GM08714 (cell line): ENCODE measurements around the gene FLAD1.

Experiments
- H3K4me3 ChIP-seq: fragments of 200-500 bp; sonication (Bioruptor generic); 2 replicates; pipeline ENCODE4 v1.5.1; 2014; ENCODE audit warnings: mild to moderate bottlenecking, low read length, inconsistent platforms
- ZNF274 ChIP-seq: IDR thresholded peaks from 2 replicates; pipeline ENCODE4 v1.6.1; 2012; ENCODE audit warnings: mild to moderate bottlenecking, low read depth, low read length

Gene FLAD1

DNA sequence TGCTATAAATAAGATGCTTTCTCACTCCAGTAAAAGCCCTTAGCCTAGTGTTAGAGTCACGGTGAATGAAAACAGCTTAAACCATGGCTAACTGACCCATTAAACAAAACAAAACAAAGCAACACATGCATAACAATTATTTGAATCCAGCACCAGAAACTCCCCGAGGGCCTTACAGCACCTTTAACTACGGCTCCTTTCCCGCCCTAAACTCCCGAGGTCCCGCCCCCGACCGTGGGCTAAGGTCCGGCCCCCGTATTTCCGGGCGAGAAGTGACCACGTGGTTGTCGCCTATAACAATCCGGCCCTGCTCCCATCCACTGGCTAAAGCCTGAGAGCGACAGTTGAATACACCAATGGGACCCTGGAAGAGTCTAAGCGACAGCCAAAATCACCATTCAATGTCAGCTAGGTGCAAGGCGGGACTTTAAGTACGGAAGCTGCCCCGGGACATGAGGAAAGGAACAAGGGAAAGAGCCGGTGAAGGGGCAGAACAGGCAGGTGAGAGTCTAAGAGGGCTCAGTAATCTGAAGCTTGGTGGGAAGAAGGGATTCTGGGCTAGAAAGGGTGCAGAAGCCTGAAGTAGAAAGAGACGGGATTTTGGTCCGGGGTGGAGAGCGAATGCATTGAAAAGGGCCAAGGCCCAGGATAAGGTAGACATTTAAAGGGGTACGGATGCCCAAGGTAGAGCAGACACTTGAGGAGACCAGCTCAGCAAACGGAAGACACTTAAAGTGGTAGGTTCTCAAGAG lies at the start of gene FLAD1:
FLAD1 (plus strand) TSS at position 448 of the 752 bp plus-strand sequence. CDS start 351 bp downstream, outside the sequence.
- no peak for TF ChIP-seq ZNF274
- peak within 1 kb of the TSS; percentile 91 for H3K4me3 ChIP-seq

DNA sequence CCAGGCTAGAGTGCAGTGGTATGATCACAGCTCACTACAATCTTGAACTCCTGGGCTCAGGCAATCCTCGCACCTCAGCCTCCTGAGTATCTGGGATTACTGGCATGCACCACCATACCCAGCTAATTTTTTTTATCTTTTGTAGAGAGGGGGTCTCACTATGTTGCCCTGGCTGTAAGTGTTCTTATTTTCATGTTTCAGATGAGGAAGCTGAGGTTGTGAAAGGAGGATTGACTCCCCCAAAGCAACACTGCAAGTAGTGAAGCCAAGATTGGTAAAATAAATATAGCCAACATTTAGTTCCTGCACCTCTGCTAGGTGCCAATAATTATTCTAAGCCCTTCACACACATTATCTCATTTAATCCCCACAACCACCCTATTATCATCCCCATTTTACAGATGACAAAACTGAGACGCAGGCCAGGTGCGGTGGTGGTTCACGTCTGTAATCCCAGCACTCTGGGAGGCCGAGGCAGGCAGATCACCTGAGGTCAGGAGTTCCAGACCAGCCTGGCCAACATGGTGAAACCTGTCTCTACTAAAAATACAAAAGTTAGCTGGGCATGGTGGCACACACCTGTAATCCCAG lies 48.7 kb upstream of the FLAD1 start:
- H3K4me3 ChIP-seq: no peak overlapping the region
- TF ChIP-seq ZNF274: no peak

DNA sequence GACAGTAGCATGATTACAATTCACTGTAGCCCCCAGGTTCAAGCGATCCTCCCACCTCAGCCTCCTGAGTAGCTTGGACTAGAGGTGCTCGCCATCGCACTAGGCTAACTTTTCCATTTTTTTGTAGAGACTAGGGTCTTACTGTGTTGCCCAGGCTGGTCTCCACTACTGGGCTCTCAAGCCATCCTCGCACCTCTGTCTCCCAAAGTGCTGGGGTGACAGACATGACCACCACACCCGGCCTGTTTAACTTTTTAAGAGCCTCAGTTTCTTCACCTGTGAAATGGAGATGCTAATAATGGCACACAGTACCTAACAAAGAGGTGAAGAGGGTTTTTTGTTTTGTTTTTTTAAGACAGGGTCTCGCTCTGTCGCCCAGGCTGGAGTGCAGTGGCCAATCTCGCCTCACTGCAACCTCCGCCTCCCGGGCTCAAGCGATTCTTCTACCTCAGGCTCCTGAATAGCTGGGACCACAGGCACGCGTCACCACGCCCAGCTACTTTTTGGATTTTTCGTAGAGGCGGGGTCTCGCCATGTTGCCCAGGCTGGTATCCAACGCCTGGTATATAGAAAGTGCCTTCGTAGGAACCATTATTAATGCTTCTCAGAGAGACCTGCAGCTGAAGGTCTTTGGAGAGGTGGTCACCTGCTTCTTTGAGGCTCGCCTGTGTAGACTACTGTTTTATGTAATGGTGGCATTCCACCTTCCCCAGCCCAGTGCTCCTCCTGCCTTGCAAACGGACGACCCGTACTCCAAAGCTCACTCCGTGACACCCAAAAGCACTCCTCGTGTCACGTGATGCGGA lies 47.2 kb upstream of the FLAD1 start:
- TF ChIP-seq ZNF274: no peak
- peak overlapping the region; percentile 73 for H3K4me3 ChIP-seq

DNA sequence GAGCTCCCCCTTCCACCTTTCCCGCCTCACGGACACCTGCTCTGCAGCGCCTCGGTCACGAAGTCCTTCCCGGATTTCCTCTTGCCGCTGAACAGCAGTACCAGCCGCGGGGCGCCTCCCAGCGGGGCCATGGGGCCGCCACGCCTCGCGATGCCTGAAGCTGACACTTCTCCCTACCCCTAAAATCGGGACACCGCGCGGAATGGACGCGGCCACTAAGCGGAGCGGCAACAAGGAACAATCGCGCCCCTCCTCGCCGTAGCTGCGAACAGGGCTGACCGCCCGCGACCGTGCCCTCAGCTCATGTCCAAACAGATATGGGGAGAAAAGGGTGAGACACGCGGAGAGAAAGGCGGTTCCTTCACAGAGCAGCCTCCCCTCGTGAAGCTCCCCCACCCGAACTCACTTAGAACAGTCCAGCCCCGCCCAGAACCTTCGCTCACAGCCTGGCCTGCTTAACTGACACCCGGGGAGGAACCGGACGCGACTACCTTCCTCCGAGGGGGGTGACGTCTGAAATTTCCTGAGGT lies 46.5 kb upstream of the FLAD1 start, which contains the start of gene PMVK:
PMVK (minus strand) TSS at position 165 of the 530 bp plus-strand sequence; CDS start at position 131, 34 bp downstream.
- peak within 1 kb of the TSS; percentile 73 for H3K4me3 ChIP-seq
- TF ChIP-seq ZNF274: no peak

DNA sequence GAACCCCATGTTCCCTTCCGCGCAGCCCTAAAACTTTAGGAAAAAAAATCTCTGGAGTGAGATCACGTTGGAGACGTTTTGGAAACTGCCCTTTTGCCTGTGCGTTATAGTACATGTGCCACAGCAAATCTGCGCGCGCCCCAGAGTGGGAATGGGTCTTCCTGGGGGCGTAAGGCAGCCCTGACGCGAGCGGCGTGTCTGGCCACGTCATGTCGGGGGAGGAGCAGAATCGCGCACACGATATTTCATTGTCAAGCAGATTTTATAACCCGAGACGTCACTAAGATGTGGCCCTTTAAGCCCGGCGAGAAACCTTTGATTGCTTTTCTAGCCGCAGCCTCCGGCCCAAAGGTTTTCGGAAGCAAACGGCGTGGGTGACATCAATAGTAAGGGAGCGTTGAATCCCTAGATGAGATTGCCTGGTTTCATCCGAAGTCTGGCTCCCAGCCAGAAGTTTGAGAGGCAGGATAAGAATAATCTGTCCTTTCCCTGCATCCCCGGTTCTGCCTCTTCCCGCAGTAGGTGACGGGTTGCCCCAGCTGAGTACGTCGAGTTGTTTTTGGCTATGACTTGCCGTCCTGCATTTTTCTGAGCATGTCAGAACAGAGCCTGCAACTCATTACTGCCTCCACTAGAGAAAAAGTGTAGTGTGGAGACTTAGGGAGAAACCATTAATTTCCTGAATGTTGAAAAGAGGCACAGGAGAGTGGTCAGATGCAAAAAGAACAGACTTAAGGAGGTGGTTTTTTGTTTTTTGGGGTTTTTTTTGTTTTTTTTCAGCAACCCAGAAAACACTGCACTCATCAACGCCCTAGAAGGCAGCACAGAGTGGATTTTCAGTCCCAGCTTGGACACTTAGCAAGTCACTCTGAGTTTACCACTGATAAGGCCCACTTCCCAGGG lies 45.8 kb upstream of the FLAD1 start:
- no peak for TF ChIP-seq ZNF274
- H3K4me3 ChIP-seq: peak overlapping the region; percentile 73; the same call in 1 of the 2 replicates

DNA sequence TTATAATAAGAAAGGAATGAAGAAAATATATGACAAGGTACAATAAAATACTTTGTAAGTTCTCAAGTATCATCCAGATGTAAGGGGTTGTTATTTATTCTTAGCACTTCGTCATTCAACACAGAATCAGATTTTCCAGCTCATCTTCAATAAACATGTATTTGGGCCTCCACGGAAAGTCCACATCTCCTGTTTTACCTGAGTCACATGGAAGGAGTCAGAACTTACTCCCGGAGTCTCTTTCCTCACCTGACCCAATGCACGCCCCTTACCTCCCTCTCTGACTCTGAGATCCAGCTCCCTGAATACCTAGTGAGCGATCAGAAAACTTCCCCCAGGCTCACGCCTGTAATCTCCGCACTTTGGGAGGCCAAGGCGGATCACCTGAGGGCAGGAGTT lies 45.2 kb upstream of the FLAD1 start:
- no peak for TF ChIP-seq ZNF274
- H3K4me3 ChIP-seq: peak overlapping the region; percentile 73; the same call in 1 of the 2 replicates

DNA sequence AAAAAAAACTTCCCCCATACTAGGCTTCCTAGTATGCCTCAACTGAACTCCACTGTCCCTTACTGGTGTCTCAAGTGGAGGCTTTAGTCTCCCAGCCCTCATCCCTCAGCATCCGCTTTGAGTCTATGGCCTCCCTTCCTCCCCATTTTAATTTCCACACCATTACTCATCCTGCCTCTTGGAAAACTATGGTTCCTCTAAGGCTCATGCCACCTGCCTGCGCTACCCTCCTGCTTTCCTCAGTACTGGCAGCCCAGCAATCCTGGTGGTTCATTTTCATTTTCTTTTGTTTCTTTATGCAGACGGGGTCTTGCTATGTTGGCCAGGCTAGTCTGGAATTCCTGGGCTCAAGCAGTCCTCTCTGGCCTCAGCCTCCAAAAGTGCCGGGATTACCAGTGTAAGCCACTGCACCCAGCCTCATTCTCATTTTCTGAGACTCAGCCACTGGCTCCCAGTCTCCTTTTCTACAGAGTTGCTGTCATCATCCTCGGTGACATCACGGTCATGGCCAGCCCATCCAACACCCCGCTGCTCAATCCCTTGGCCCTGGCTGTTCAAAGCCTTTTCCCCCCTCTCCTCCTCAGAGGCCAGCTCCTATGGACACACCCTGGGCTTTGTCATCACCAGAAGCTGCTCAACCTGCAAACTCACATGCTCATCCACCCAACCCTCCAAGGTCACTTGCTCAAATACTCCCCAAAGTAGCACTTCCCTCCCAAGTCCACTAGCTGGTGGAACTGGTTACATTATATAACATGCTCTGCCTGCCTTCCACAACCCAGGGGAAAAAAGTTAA lies 44.3 kb upstream of the FLAD1 start:
- TF ChIP-seq ZNF274: no peak
- no peak overlapping the region for H3K4me3 ChIP-seq

DNA sequence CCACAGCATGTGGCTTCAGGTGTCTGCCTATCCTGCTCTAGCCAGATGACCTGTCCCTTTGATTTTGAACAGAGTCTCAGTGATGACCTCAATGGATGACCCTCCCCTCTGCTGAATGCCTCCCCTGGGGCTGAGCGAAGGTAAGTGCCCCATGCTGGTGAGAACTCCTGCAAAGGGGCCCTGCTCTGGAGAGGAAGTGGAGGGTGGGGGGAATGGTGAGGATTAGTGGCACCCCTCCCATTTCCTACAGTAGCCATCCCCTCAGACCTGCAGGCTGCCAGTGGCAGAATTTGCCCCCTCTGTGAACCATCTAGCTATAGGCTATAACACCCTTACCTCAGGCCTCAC lies 43.0 kb upstream of the FLAD1 start:
- TF ChIP-seq ZNF274: no peak
- peak overlapping the region; percentile 36; the same call in 1 of the 2 replicates for H3K4me3 ChIP-seq

DNA sequence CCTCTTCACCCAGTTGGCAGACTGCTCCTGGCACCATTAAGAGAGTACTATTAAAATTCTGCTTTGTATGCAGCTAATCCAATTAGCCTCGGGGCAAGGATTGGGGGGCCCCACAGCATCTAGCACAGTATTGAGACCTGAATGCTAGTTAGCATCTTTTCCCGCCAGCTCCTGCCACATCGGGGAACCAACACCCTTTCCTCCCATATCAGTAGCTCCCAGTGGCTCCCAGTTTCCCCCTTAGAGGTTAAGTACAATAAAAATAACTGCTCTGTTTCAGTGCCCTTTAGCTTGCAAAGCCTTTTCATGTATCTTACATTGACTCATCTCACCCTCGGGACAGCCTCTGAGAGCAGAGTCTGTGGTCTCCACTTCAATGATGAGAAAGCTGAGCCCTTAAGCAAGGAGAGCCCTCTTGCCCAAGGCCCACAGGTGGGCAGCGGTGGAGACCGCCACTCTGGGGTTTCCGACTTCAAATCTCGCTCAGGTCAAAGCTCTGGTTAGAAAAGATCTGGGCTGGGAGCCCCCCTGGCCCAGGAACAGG lies 42.4 kb upstream of the FLAD1 start:
- TF ChIP-seq ZNF274: no peak
- H3K4me3 ChIP-seq: peak overlapping the region; percentile 36; the same call in 1 of the 2 replicates

DNA sequence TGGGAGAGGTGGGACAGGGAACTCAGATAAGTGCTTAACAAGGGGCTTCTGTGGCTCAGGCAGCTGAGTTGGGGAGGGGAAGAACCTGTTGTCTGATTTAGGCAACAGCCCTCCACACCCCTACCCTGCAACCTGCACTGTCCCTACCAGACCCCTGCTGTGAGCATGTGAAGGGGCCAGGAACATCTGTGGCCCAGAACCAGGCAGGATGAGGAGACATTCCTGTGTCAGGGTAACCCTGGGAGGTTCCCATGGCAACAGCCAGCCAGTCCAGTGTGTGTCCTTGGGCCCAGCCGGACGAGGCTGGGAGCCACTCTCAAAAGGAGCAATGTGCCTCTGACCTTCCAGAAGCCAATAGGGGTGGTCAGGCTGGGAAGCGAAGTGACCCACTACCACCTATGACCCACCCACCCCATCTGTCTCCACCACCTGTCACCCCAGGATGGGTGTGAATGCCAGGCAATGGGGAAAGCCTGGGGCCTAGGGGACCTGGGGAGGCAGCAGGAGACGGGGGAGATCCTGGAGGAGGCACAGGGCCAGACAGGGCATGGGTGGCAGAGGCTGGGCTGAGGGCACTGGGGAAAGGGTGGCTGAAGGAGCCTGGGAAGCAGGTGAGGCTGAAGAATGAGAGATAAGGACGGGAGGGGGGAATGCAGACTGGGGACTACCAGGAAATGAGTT lies 41.7 kb upstream of the FLAD1 start:
- H3K4me3 ChIP-seq: peak overlapping the region; percentile 36; the same call in 1 of the 2 replicates

DNA sequence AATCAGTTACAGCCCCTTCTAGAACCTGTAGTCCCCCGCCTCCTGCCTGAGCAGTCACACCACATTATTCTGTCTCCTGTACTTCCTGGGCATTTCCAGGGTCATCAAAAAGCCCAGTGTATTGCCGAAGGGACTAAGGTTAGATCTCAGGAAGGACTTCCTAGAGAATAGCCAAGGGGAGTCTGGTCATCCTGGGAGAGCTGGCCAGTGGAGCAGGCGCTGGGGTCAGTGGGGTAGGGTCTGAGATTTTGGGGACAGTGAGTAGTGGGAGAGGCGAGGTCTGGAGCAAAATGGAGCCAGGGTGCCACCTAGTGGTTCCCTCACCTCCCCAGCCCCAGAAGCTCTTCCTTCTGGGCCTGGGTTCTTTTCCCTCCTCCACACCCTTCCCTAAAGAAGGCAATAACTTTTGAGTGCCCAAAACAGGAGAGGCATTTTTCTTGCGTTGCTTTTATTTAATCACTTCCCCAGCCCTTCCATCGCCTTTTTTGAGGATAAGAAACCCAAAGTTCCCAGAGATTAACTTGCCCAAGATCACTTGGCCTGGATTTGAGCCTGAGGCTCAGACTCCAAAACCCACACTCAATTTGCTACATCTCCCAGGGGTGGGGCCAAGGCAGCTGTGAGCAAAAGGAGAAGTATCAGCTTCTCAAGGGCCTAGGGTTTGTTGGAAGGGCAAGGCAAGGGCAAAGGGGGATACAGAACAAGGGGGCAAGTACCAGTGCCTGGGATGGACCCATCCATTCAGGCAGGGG lies 39.3 kb upstream of the FLAD1 start:
- no peak for TF ChIP-seq ZNF274
- H3K4me3 ChIP-seq: no peak overlapping the region; the same call in 1 of the 2 replicates

More for the DNA sequence above, 41.7 kb upstream of the FLAD1 start:
- no peak for TF ChIP-seq ZNF274
